NCI-H748 treated with DMSO at 0.1 percent for 48 hours (cell line): ENCODE results near the gene THY1.
"Not testable (repeated sequence)": the region's sequence is repeated elsewhere in the genome, so short reads cannot be mapped to it uniquely, and the experiment has no call there.

ENCODE experiments used
- DNase-seq: peaks from one replicate; lab custom pipeline; 2025; lab: John Stamatoyannopoulos, UW

Gene THY1

DNA sequence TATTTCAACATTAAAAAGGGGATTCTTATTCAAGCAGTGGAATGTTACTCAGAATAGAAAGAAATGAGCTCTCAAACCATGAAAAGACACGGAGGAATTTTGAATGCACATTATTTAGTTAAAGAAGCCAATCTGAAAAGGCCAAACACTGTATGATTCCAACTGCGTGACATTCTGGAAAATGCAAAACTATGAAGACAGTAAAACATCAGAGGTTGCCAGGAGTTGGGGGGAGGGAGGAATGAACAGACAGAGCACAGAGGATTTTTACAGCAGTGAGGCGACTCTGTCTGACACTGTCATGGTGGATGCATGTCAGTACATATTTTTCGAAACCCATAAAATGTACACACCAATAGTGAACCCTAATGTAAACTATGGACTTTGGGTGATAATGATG, 22.9 kb upstream of the THY1 start:
- DNase-seq = no peak

GRCh38 chr11:119445379-119445778, 22.4 kb upstream of the THY1 start:
- DNase-seq = no peak

- no peak for DNase-seq
These were observed 18.9 kb upstream of the THY1 start for GRCh38 chr11:119441898-119442243.

DNA sequence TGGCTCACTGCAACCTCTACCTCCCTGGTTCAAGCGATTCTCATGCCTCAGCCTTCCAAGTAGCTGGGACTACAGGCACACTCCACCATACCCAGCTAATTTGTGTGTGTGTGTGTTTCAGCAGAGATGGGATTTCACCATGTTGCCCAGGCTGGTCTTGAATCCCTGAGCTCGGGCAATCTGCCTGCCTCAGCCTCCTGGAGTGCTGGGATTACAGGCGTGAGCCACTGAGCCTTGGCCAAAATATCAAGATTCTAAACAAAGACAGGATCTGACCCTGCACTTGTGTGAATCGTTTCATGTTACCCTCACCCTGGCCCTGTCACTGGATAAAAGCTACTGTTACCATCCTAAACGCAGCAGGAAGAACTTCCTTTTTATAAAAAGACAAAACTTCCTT, 15.6 kb upstream of the THY1 start:
- no peak for DNase-seq

DNA sequence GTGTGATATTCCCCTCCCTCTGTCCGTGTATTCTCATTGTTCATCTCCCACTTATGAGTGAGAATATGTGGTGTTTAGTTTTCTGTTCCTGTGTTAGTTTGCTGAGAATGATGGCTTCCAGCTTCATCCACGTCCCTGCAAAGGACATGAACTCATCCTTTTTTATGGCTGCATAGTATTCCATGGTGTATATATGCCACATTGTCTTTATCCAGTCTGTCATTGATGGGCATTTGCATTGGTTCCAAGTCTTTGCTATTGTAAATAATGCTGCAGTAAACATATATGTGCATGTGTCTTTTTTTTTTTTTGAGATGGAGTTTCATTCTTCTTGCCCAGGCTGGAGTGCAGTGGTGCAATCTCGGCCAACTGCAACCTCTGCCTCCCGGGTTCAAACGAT, 14.5 kb upstream of the THY1 start:
- not testable (repeated sequence) for DNase-seq

DNA sequence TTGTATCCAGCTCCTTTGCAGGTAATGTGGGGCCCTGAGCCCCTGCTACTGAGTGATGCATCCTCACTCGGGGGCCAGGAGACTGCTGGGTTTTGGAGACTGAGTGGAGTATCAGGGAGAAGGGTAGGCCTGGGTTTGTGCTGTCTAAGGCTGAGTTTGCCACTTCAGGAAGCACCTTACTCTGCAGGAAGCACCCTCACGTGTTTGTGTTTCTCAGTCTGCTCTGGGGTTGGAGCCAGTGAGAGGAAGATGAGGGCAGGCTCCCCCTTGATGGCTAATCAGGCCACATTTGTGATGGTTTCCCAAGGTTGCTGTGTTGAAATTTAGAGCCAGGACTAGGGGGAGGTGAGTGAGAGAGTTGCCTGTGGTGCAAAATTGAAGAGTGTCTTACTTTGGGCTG, 13.7 kb upstream of the THY1 start:
- no peak for DNase-seq

DNA sequence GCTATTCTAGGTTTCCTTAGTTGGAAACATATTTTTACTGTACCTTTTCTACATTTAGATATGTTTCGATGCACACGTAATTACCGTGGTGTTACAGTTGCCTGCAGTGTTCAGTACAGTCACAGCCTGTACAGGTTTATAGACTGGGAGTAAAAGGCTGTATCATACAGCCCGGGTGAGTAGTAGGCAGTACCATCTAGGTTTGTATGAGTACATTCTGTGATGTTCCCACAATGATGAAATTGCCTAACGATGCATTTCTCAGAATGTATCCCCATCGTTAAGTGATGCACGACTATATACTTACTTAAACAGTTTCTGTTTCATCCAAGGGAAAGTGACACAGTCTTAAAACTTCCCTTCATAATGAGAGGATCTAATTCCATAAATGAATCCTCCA, 13.1 kb upstream of the THY1 start:
- no peak for DNase-seq

DNA sequence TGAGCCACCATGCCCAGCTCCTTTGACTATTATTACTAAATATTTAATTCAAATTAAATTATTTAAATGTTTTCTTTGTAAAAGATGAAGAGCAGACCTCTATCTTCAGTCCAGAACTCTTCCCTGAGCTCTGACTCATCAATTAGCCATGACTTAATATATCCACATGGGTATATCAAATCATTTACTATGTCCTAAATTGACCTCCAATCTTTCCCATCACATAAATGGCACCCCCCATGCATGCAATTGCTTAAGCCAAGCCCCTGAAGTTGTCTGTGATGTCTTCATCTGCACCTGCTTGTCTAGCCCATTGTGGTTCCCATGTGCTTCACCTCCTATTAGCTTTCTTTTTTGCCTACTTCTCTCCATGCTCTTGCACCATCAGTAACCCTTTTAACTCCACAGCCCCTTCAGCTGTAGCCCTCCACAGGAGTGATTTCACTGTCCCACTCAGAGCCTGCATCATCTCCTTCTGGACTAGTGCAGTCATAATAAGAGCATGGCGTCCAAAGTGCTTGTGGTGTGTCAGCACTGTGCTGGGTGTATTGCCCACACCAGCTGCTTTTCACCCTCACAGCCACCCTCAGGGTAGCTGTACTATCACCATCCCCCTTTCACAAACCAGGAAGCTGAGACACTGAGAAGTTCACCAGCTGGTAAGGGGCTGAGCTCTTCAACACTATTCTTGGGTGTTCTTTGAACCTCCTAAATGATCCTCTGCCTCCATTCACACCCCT, 11.8 kb upstream of the THY1 start:
- no peak for DNase-seq

DNA sequence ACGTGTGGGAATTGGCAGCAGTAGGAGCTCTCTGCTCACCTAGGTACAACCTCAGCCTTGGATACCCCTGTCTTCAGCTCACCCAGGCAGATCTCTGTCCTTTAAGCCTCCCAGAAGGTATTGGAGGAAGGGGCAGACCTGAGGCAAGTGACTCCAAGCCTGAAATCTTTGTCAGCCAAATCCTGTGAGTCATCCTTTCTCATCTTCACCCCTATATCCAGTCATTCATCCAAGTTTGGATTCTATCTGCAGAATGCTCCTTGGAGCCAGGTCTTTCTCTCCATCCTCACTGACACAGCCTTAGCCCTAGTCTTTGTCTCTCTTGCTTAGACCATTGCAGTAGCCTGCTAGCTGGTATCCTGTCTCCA, 10.4 kb upstream of the THY1 start:
- DNase-seq = no peak

DNA sequence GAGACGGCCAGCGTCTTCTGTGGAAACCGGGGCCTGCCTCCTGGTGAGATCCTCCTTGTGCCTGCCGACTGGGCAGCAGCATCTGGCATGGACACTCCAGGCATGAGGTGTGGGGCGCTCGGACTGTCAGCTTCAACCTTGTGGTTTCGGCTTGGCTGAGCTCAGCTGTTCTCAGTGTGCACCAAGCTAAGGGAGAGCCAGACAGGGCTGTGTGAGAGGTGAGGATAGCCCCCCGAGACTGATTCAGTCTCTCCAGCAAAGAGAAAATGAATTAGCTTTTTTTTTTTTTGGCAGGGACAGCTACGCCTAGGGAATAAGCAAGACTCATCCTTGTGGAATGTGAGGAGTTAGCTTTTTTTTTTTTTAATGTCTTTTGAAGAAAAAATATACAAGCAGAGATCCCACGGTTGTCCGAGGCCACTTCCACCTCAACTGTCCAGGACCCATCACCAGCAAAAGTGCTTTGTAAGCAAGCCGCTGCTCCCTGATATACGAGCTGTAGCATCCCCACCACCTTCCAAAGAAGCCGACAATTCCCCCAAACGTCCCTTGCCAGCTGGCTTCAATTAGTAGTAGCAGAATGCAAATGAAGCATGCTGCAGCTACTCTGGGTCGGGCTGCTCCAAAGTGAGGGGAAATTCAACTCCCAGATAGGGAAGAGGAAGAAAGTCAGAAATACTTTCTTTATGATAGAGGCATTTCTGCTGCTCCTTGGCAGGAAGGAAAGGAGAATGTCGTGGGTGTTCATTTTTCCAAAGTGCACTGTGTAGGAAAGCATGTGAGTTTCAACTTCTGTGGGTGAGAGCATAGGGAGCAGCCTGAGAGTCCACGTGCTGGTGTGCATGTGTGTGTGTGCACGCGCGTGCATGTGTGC, 9.7 kb upstream of the THY1 start:
- DNase-seq = no peak

DNA sequence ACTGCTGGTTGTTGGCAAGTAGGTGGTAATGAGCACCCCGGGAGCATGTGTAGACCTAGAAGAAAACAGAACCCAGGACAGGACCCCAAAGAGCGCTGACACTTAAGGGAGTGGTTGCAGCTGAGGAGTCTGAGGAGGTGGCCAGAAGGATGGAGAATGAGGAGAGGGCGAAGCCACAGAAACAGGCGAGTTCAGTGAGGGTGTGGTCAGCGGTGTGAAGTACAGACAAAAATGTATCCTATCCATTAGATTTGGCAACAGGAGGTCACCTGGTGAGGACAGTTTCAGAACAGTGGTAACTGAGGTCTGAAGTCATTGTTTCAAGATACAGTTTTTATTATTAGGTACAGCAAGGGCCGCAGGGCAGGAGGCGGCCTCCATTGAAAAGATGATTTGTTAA, 8.6 kb upstream of the THY1 start:
- DNase-seq = no peak

DNA sequence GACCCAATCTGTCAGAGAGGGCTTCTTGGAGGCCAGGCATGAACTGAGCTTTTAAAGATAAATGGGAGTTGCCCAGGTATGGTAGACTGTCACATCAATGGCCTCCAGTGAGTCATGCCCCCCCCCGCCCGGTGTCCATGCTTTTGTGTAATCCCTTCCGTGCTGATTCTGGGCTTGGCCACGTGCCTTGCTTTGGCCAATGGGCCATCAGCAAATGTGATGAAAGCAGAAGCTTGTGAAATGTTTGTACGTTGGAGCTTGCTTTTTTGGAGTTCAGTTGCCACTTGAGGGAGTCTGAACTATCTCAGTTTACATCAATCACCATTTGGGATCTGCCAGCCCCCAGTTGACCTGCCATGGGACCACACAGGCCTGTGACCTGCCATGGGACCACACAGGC, 4.3 kb upstream of the THY1 start:
- DNase-seq = no peak

DNA sequence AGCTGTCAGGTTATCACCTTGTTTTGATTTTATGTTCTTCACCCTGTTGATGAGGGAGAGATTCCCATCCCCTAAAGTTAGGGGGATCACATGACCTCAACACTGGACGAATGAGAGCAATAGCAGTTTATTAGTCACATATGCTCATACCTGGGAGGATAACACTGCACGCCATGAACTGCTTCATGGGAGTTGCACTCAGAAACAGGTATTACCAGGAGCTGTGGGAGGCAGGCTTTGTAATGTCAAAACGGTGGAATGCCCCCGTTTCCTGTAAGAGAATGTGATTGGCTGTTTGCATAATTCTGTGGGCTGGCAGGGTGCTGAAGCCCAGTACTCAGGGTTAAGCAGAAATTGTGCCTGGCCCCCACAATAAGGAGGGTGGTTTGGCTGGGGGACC, 3.2 kb upstream of the THY1 start:
- no peak for DNase-seq

- no peak for DNase-seq
These were observed 1.8 kb upstream of the THY1 start for GRCh38 chr11:119424775-119425174.

GRCh38 chr11:119424276-119424675, 1.3 kb upstream of the THY1 start:
- no peak for DNase-seq

DNA sequence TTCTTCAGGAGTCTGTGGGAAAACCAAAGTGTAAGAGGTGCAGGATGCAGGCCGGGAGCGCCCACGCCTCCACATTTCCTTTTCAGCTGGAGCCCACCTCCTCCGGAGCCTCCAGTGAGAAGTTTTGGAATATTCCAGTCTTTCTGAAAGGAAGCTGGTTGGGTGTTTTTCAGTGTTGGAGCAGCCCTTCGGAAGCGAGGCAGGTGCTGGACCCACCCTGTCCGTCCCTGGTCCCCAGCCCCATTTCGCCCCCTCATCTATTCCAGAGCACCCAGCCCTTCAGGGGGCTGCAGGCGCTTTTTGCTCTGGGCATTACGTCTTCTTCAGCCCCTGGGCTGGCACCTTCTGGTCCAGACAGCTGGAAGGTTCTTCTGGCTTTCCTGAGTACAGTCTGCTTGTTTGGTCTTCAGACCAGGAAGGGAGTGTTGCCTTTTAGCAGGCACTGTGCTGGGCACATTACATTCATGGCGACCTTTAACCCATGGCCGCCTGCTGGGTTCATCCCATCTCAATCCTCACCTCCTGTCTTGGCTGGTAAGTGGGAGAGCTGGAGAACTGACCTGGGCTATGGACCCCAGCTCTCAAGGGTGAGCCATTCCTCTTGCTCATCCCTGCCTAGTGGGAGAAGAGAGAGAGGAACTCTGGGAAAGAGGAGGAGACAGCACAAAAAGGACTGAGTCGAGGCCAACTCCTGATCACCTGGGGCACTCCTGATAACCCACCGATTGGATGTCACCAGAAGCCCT, 710 bp upstream of the THY1 start:
- DNase-seq = no peak

DNA sequence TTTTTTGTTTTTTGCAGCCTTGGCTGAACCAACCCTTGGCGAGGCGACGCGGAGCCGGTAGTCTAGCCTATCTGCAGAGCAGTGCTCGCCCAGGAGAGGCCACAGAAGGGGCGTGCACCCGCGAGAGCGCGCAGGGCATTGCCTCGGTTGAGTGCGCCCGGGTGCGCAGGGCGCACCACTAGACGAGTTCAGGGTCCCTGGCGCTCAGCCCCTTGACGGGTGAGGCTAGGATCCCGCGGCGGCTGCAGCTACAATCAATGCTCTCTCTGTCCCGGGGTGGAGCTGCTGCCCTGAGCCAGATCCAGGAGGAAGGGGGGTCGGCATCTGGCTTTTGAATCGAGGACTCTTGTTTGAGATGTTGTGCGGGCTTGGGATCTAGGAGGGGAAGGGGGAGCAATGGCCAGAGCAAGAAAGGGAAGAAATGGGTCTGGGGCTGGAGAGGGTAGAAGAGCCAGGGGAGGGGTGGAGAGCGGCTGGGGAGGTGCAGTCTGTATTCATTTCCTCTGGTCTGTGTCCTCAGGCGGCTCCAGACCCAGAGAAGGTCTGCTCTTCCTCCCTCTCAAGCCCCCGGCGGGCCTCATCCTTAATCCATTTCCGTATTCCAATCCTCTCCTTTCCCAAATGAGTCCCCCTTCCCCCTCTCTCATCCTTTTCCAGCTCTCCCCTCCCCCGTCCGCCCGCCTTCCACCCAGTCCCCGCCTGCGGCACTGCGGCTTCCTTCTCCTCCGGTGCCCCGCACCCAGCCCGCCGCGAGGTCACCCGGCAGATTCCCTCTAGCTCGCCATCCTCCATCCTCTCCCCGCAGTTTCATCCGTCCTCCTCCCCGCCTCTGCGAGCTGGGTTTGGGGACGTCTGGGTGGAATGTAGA, 797 bp downstream of the THY1 start:
- peak; percentile 9 for DNase-seq

DNA sequence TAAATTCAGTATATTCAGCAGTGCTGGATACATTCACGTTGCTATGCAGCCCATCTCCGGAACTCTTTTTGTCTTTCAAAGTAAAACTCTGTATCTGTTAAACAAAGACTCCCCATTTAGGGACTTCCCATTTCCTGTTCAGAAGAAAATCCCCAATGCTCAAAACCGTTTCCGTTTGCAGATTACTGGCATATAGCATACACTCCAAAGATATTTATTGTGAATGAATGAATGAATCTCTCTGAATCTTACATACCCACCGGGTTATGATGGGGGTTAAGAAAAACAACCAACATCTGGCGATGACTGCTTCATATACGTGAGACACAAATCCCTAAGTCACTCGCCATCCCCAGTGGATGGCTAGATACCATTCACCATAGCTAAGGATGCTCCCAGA, 1.6 kb downstream of the THY1 start:
- DNase-seq = no peak

GRCh38 chr11:119420631-119421030, 2.3 kb downstream of the THY1 start:
- DNase-seq = no peak

GRCh38 chr11:119419834-119420492, 3.0 kb downstream of the THY1 start:
- no peak for DNase-seq

GRCh38 chr11:119419246-119419645, 3.7 kb downstream of the THY1 start:
- no peak for DNase-seq

GRCh38 chr11:119418759-119419158, 4.2 kb downstream of the THY1 start:
- DNase-seq = no peak
